ENCODE measurements around the gene TTR. TPM values are rescaled to one million over a fixed set of nuclear protein-coding genes. Genes with fewer than 3 reads are reported as not detected.

The TTR gene
- total RNA-seq, 2 experiments from 2014 or later = not detected

- Mint-ChIP-seq H3K36me3 (no peaks in the 10 kb centered on the region), H3K4me1 (no peaks in the 10 kb centered on the region), H3K27me3 (peaks cover 4% of the 10 kb centered on the region), H3K27ac (no peak overlapping the region), H3K4me3 (no peak overlapping the region), H3K9me3 (ENCODE audit: low read depth) (no peaks in the 10 kb centered on the region)
- no peak for ATAC-seq
- DNase-seq = no peak
- CTCF ChIA-PET = no interaction called here
Observed at GRCh38 chr18:31586616-31587015, 5.1 kb upstream of the TTR start.

GRCh38 chr18:31587529-31587928, 4.1 kb upstream of the TTR start:
- no peaks in the 10 kb centered on the region for H3K36me3 Mint-ChIP-seq
- CTCF ChIA-PET = no interaction called here

GRCh38 chr18:31590570-31590969, 1.1 kb upstream of the TTR start:
- no peaks in the 10 kb centered on the region for H3K4me1 Mint-ChIP-seq
- H3K36me3 Mint-ChIP-seq = no peaks in the 10 kb centered on the region
- H3K27me3 Mint-ChIP-seq = peaks cover 8% of the 10 kb centered on the region
- ATAC-seq = no peak
- no peak overlapping the region for H3K27ac Mint-ChIP-seq
- no peaks in the 10 kb centered on the region for H3K9me3 Mint-ChIP-seq (ENCODE audit: low read depth)
- H3K4me3 Mint-ChIP-seq = no peak overlapping the region
- CTCF ChIA-PET = no interaction called here
- no peak for DNase-seq

More at GRCh38 chr18:31587529-31587928, 4.1 kb upstream of the TTR start:
- Mint-ChIP-seq H3K4me3 (no peak overlapping the region), H3K27me3 (peaks cover 4% of the 10 kb centered on the region), H3K4me1 (no peaks in the 10 kb centered on the region), H3K27ac (no peak overlapping the region), H3K9me3 (ENCODE audit: low read depth) (no peaks in the 10 kb centered on the region)
- DNase-seq (no peak), ATAC-seq (no peak)

- Mint-ChIP-seq H3K27ac (no peak overlapping the region), H3K4me3 (no peak overlapping the region), H3K4me1 (no peaks in the 10 kb centered on the region), H3K27me3 (peaks cover 8% of the 10 kb centered on the region), H3K9me3 (ENCODE audit: low read depth) (no peaks in the 10 kb centered on the region), H3K36me3 (no peaks in the 10 kb centered on the region)
- CTCF ChIA-PET = interaction anchor here (0.7 kb wide), 1 partner anchor 777 kb away, joined by 3 read pairs; no protein-coding TSS in a partner anchor
- DNase-seq = no peak
- ATAC-seq = no peak
Observed at GRCh38 chr18:31591113-31591512, 564 bp upstream of the TTR start.

GRCh38 chr18:31592506-31593157, 955 bp downstream of the TTR start:
- Mint-ChIP-seq H3K4me1 (no peaks in the 10 kb centered on the region), H3K9me3 (ENCODE audit: low read depth) (no peaks in the 10 kb centered on the region), H3K27ac (no peak overlapping the region), H3K27me3 (peaks cover 8% of the 10 kb centered on the region), H3K36me3 (no peaks in the 10 kb centered on the region), H3K4me3 (no peak overlapping the region)
- CTCF ChIA-PET = no interaction called here
- DNase-seq = no peak
- ATAC-seq = no peak

DNA sequence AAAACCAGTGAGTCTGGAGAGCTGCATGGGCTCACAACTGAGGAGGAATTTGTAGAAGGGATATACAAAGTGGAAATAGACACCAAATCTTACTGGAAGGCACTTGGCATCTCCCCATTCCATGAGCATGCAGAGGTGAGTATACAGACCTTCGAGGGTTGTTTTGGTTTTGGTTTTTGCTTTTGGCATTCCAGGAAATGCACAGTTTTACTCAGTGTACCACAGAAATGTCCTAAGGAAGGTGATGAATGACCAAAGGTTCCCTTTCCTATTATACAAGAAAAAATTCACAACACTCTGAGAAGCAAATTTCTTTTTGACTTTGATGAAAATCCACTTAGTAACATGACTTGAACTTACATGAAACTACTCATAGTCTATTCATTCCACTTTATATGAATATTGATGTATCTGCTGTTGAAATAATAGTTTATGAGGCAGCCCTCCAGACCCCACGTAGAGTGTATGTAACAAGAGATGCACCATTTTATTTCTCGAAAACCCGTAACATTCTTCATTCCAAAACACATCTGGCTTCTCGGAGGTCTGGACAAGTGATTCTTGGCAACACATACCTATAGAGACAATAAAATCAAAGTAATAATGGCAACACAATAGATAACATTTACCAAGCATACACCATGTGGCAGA, 3.6 kb downstream of the TTR start:
- Mint-ChIP-seq H3K4me3 (no peak overlapping the region), H3K4me1 (no peaks in the 10 kb centered on the region), H3K27ac (no peak overlapping the region), H3K36me3 (no peaks in the 10 kb centered on the region), H3K27me3 (peaks cover 7% of the 10 kb centered on the region), H3K9me3 (ENCODE audit: low read depth) (no peaks in the 10 kb centered on the region)
- CTCF ChIA-PET = no interaction called here
- DNase-seq (no peak), ATAC-seq (no peak)

DNA sequence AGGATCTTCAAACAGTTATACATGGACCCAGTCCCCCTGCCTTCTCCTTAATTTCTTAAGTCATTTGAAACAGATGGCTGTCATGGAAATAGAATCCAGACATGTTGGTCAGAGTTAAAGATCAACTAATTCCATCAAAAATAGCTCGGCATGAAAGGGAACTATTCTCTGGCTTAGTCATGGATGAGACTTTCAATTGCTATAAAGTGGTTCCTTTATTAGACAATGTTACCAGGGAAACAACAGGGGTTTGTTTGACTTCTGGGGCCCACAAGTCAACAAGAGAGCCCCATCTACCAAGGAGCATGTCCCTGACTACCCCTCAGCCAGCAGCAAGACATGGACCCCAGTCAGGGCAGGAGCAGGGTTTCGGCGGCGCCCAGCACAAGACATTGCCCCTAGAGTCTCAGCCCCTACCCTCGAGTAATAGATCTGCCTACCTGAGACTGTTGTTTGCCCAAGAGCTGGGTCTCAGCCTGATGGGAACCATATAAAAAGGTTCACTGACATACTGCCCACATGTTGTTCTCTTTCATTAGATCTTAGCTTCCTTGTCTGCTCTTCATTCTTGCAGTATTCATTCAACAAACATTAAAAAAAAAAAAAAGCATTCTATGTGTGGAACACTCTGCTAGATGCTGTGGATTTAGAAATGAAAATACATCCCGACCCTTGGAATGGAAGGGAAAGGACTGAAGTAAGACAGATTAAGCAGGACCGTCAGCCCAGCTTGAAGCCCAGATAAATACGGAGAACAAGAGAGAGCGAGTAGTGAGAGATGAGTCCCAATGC, 4.6 kb downstream of the TTR start:
- no peak overlapping the region for H3K27ac Mint-ChIP-seq
- H3K36me3 Mint-ChIP-seq = no peaks in the 10 kb centered on the region
- H3K27me3 Mint-ChIP-seq = peaks cover 5% of the 10 kb centered on the region
- no peak overlapping the region for H3K4me3 Mint-ChIP-seq
- H3K9me3 Mint-ChIP-seq (ENCODE audit: low read depth) = no peaks in the 10 kb centered on the region
- H3K4me1 Mint-ChIP-seq = no peaks in the 10 kb centered on the region
- ATAC-seq (no peak), DNase-seq (no peak)
- CTCF ChIA-PET = interaction anchor here (1.2 kb wide), 1 partner anchor 14 kb away, joined by 3 read pairs; no protein-coding TSS in a partner anchor

DNA sequence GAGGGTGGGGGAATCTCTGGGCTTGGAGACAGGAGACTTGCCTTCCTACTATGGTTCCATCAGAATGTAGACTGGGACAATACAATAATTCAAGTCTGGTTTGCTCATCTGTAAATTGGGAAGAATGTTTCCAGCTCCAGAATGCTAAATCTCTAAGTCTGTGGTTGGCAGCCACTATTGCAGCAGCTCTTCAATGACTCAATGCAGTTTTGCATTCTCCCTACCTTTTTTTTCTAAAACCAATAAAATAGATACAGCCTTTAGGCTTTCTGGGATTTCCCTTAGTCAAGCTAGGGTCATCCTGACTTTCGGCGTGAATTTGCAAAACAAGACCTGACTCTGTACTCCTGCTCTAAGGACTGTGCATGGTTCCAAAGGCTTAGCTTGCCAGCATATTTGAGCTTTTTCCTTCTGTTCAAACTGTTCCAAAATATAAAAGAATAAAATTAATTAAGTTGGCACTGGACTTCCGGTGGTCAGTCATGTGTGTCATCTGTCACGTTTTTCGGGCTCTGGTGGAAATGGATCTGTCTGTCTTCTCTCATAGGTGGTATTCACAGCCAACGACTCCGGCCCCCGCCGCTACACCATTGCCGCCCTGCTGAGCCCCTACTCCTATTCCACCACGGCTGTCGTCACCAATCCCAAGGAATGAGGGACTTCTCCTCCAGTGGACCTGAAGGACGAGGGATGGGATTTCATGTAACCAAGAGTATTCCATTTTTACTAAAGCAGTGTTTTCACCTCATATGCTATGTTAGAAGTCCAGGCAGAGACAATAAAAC, 6.5 kb downstream of the TTR start:
- Mint-ChIP-seq H3K4me1 (no peaks in the 10 kb centered on the region), H3K9me3 (ENCODE audit: low read depth) (no peaks in the 10 kb centered on the region), H3K36me3 (no peaks in the 10 kb centered on the region), H3K27me3 (peaks cover 7% of the 10 kb centered on the region), H3K27ac (no peak overlapping the region), H3K4me3 (no peak overlapping the region)
- CTCF ChIA-PET = no interaction called here
- ATAC-seq (no peak), DNase-seq (no peak)

GRCh38 chr18:31603315-31603714, 11.6 kb downstream of the TTR start:
- no peaks in the 10 kb centered on the region for H3K9me3 Mint-ChIP-seq (ENCODE audit: low read depth)
- ATAC-seq (no peak), DNase-seq (no peak)
- H3K4me3 Mint-ChIP-seq = no peak overlapping the region
- no peaks in the 10 kb centered on the region for H3K36me3 Mint-ChIP-seq
- no peaks in the 10 kb centered on the region for H3K4me1 Mint-ChIP-seq
- H3K27ac Mint-ChIP-seq = no peak overlapping the region
- H3K27me3 Mint-ChIP-seq = peaks cover 2% of the 10 kb centered on the region
- CTCF ChIA-PET = no interaction called here

GRCh38 chr18:31606265-31606664, 14.6 kb downstream of the TTR start:
- Mint-ChIP-seq H3K4me3 (no peak overlapping the region), H3K9me3 (ENCODE audit: low read depth) (no peaks in the 10 kb centered on the region), H3K36me3 (no peaks in the 10 kb centered on the region), H3K4me1 (no peaks in the 10 kb centered on the region), H3K27me3 (peaks cover 2% of the 10 kb centered on the region), H3K27ac (no peak overlapping the region)
- CTCF ChIA-PET = no interaction called here
- ATAC-seq (no peak), DNase-seq (no peak)

GRCh38 chr18:31607384-31607783, 15.7 kb downstream of the TTR start:
- ATAC-seq (no peak), DNase-seq (no peak)
- Mint-ChIP-seq H3K4me1 (no peaks in the 10 kb centered on the region), H3K27me3 (peaks cover 6% of the 10 kb centered on the region), H3K4me3 (no peak overlapping the region), H3K27ac (no peak overlapping the region), H3K9me3 (ENCODE audit: low read depth) (no peaks in the 10 kb centered on the region), H3K36me3 (no peaks in the 10 kb centered on the region)
- CTCF ChIA-PET = no interaction called here

DNA sequence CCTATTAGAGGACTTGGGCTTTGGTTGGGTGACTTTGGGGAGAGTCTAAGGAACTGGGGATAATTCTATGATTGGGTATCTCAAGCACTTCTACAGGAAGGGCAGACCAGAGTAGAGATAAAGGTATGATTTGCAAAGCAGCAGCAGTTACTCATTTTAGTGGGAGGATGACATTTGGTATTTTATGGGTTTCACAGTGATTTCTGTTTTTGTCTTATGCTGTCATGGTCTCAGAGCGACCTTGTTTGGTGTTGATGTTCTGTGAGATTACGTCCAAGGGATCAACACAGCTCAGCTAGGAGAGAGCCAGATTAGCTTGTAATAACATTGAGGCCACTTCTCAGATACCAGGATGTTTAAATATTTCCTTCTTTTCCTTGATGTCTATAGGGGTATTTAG, 18.2 kb downstream of the TTR start:
- Mint-ChIP-seq H3K27ac (no peak overlapping the region), H3K4me3 (no peak overlapping the region), H3K4me1 (no peaks in the 10 kb centered on the region), H3K36me3 (no peaks in the 10 kb centered on the region), H3K9me3 (ENCODE audit: low read depth) (no peaks in the 10 kb centered on the region), H3K27me3 (peaks cover 4% of the 10 kb centered on the region)
- DNase-seq (no peak), ATAC-seq (no peak)
- CTCF ChIA-PET = interaction anchor here (1.1 kb wide), 1 partner anchor 14 kb away, joined by 3 read pairs; no protein-coding TSS in a partner anchor
